ENCODE results near the gene ERP29. TPM values are rescaled to one million over a fixed set of nuclear protein-coding genes. Genes with fewer than 3 reads are reported as not detected.
"Not testable (repeated sequence)": the region's sequence is repeated elsewhere in the genome, so short reads cannot be mapped to it uniquely, and the experiment has no call there.

ERP29 gene
- total and polyA plus RNA-seq, 9 donors = 55.3 to 89.5 (median 74.1) TPM

- 86% methylated on average over 1 of the region's 2 CpGs for WGBS (ENCODE audit: insufficient coverage)
- Histone ChIP-seq H3K4me1 (ENCODE audit: control insufficient read depth, insufficient read depth, low read length) (no peaks in the 10 kb centered on the region), H3K27ac (ENCODE audit: low read length) (no peak overlapping the region), H3K9me3 (replicated peaks; ENCODE audit: control insufficient read depth, low read depth, low read length) (no peaks in the 10 kb centered on the region), H3K36me3 (ENCODE audit: control insufficient read depth, insufficient read depth, low read length) (peaks cover 40% of the 10 kb centered on the region), H3K4me3 (ENCODE audit: low read length) (no peak overlapping the region), H3K27me3 (ENCODE audit: control insufficient read depth, insufficient read depth, low read length) (no peaks in the 10 kb centered on the region)
- no peak for DNase-seq
Observed at GRCh38 chr12:112031472-112031871, 18.2 kb downstream of the ERP29 start.

DNA sequence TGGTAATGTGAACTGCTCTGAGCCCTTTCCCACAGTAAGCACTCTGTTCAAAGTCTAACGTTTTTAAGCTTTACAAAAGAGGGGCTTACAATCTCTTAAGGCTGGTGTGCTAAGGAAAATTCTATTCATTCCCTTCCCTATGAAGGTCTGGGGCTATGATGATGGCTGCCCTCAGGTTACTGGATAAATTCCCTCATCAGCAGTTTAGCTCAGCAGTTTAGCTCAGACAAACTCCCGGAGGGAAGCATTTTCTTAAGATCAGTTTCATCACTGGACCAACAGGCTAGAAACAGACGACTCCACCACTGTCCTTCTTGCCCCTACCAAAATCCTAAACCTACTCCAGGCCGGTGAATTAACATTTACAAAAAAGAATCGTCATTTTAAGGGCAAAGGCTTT is 19.1 kb downstream of the ERP29 start:
- DNase-seq = no peak
- WGBS (ENCODE audit: insufficient coverage) = no CpG with 5 or more reads among the region's 5 CpGs
- Histone ChIP-seq H3K27ac (ENCODE audit: low read length) (no peak overlapping the region), H3K4me3 (ENCODE audit: low read length) (no peak overlapping the region), H3K4me1 (ENCODE audit: control insufficient read depth, insufficient read depth, low read length) (no peaks in the 10 kb centered on the region), H3K36me3 (ENCODE audit: control insufficient read depth, insufficient read depth, low read length) (peaks cover 45% of the 10 kb centered on the region), H3K9me3 (replicated peaks; ENCODE audit: control insufficient read depth, low read depth, low read length) (no peaks in the 10 kb centered on the region), H3K27me3 (ENCODE audit: control insufficient read depth, insufficient read depth, low read length) (no peaks in the 10 kb centered on the region)

GRCh38 chr12:112035219-112035785 is 22.1 kb downstream of the ERP29 start:
- WGBS (ENCODE audit: insufficient coverage) = 80% methylated on average over 3 of the region's 4 CpGs
- no peaks in the 10 kb centered on the region for H3K4me1 ChIP-seq (ENCODE audit: control insufficient read depth, insufficient read depth, low read length)
- H3K27ac ChIP-seq (ENCODE audit: low read length) = no peak overlapping the region
- DNase-seq = no peak
- no peaks in the 10 kb centered on the region for H3K27me3 ChIP-seq (ENCODE audit: control insufficient read depth, insufficient read depth, low read length)
- H3K36me3 ChIP-seq (ENCODE audit: control insufficient read depth, insufficient read depth, low read length) = peaks cover 44% of the 10 kb centered on the region
- H3K9me3 ChIP-seq (replicated peaks; ENCODE audit: control insufficient read depth, low read depth, low read length) = no peaks in the 10 kb centered on the region
- no peak overlapping the region for H3K4me3 ChIP-seq (ENCODE audit: low read length)

DNA sequence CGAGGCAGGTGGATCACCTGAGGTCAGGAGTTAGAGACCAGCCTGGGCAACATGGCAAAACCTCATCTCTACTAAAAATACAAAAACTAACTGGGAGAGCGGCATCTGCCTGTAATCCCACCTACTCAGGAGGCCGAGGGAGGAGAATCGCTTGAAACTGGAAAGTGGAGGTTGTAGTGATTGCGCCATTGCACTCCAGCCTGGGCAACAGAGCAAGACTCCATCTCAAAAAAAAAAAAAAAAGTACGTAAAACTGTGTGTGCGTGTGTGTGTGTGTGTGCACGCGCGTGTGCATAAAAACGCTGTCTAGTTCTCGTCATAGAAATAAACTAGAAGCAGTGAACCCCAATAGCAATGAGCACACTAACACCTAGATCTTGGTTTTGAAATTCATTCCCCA is 23.4 kb downstream of the ERP29 start:
- no CpG with 5 or more reads among the region's 12 CpGs for WGBS (ENCODE audit: insufficient coverage)
- H3K4me1 ChIP-seq (ENCODE audit: control insufficient read depth, insufficient read depth, low read length); H3K9me3 ChIP-seq (replicated peaks; ENCODE audit: control insufficient read depth, low read depth, low read length); H3K4me3 ChIP-seq (ENCODE audit: low read length); H3K27me3 ChIP-seq (ENCODE audit: control insufficient read depth, insufficient read depth, low read length); H3K27ac ChIP-seq (ENCODE audit: low read length); DNase-seq: not testable (repeated sequence)
- peaks cover 40% of the 10 kb centered on the region for H3K36me3 ChIP-seq (ENCODE audit: control insufficient read depth, insufficient read depth, low read length)

DNA sequence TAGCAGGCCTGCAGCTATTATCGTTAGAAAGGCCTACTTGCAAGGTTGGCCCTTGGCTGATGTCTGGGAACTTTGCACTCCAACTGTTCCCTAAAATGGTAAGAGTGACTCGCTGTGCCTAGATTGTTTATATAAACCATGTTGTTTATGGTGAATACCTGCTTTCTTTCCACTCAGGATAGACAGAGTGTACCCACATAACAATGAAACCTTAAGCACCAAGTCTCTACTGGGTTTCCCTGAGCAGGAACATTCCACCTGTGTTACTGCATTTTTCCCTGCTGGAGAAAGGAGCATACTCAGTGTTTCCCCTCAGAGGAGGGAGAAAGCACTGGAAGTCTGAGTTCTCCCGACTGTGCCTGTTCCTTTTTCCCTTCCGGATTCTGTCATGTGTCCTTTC is 32.8 kb downstream of the ERP29 start:
- no peak for DNase-seq
- peaks cover 51% of the 10 kb centered on the region for H3K36me3 ChIP-seq (ENCODE audit: control insufficient read depth, insufficient read depth, low read length)
- H3K9me3 ChIP-seq (replicated peaks; ENCODE audit: control insufficient read depth, low read depth, low read length) = no peaks in the 10 kb centered on the region
- H3K27ac ChIP-seq (ENCODE audit: low read length) = no peak overlapping the region
- H3K4me1 ChIP-seq (ENCODE audit: control insufficient read depth, insufficient read depth, low read length) = no peaks in the 10 kb centered on the region
- 77% methylated on average over 2 of the region's 4 CpGs for WGBS (ENCODE audit: insufficient coverage)
- H3K4me3 ChIP-seq (ENCODE audit: low read length) = no peak overlapping the region
- no peaks in the 10 kb centered on the region for H3K27me3 ChIP-seq (ENCODE audit: control insufficient read depth, insufficient read depth, low read length)

GRCh38 chr12:112049351-112049750 is 36.1 kb downstream of the ERP29 start:
- 92% methylated on average over 12 of the region's 13 CpGs for WGBS (ENCODE audit: insufficient coverage)
- H3K27ac ChIP-seq (ENCODE audit: low read length) = no peak overlapping the region

DNA sequence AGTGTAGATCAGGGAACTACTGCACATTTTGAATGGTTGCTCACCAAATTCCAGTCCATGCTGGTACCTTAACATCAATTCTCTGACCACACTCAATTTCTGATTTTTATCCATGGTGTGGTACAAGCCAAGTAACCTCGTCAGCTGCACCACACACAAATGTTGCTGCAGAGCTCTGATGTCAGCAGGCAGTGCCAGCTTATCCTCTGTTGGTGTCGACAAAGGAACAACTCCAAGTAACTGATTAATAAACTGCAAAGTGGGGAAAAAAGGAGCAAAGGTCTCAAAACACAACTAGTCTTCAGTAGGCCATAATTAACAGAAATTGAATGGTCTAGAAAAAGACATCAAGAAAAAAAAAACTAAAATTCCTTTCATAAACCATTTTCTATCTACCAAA is 47.9 kb downstream of the ERP29 start:
- no peaks in the 10 kb centered on the region for H3K27me3 ChIP-seq (ENCODE audit: control insufficient read depth, insufficient read depth, low read length)
- H3K9me3 ChIP-seq (replicated peaks; ENCODE audit: control insufficient read depth, low read depth, low read length) = no peaks in the 10 kb centered on the region
- no peak overlapping the region for H3K27ac ChIP-seq (ENCODE audit: low read length)
- H3K36me3 ChIP-seq (ENCODE audit: control insufficient read depth, insufficient read depth, low read length) = peaks cover 34% of the 10 kb centered on the region
- no peak for DNase-seq
- no peak overlapping the region for H3K4me3 ChIP-seq (ENCODE audit: low read length)
- no CpG with 5 or more reads among the region's 2 CpGs for WGBS (ENCODE audit: insufficient coverage)
- H3K4me1 ChIP-seq (ENCODE audit: control insufficient read depth, insufficient read depth, low read length) = no peaks in the 10 kb centered on the region

More at GRCh38 chr12:112049351-112049750, 36.1 kb downstream of the ERP29 start:
- Histone ChIP-seq H3K4me3 (ENCODE audit: low read length) (no peak overlapping the region), H3K9me3 (replicated peaks; ENCODE audit: control insufficient read depth, low read depth, low read length) (no peaks in the 10 kb centered on the region), H3K4me1 (ENCODE audit: control insufficient read depth, insufficient read depth, low read length) (no peaks in the 10 kb centered on the region), H3K36me3 (ENCODE audit: control insufficient read depth, insufficient read depth, low read length) (peaks cover 53% of the 10 kb centered on the region), H3K27me3 (ENCODE audit: control insufficient read depth, insufficient read depth, low read length) (no peaks in the 10 kb centered on the region)
- DNase-seq = no peak

DNA sequence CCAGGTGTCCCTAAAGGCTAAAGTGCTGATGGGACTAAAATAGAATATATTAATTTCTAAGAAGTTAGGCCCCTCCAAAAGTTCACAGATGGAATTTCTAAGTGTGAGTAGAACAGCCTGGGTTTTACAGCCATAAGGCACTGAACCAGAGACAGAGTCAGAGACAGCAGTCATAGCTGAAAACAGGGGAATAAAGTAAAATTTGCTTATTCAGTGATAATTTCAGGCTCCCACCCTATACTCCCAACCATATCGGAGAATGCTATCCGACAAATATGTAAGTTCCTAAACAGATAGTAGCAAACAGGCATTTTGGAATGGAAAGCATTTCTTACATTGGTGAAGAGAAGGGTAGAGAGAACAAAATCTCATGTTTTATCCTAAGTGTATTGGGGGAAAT is 50.0 kb downstream of the ERP29 start:
- no peaks in the 10 kb centered on the region for H3K27me3 ChIP-seq (ENCODE audit: control insufficient read depth, insufficient read depth, low read length)
- no peak for DNase-seq
- no CpG with 5 or more reads among the region's 2 CpGs for WGBS (ENCODE audit: insufficient coverage)
- no peaks in the 10 kb centered on the region for H3K9me3 ChIP-seq (replicated peaks; ENCODE audit: control insufficient read depth, low read depth, low read length)
- no peak overlapping the region for H3K27ac ChIP-seq (ENCODE audit: low read length)
- H3K36me3 ChIP-seq (ENCODE audit: control insufficient read depth, insufficient read depth, low read length) = peaks cover 45% of the 10 kb centered on the region
- no peak overlapping the region for H3K4me3 ChIP-seq (ENCODE audit: low read length)
- H3K4me1 ChIP-seq (ENCODE audit: control insufficient read depth, insufficient read depth, low read length) = no peaks in the 10 kb centered on the region

- Histone ChIP-seq H3K9me3 (replicated peaks; ENCODE audit: control insufficient read depth, low read depth, low read length) (no peaks in the 10 kb centered on the region), H3K4me1 (ENCODE audit: control insufficient read depth, insufficient read depth, low read length) (no peaks in the 10 kb centered on the region), H3K27me3 (ENCODE audit: control insufficient read depth, insufficient read depth, low read length) (no peaks in the 10 kb centered on the region), H3K4me3 (ENCODE audit: low read length) (no peak overlapping the region), H3K27ac (ENCODE audit: low read length) (no peak overlapping the region), H3K36me3 (ENCODE audit: control insufficient read depth, insufficient read depth, low read length) (peaks cover 54% of the 10 kb centered on the region)
- DNase-seq = no peak
- WGBS (ENCODE audit: insufficient coverage) = 80% methylated on average over 1 of the region's 2 CpGs
Observed at GRCh38 chr12:112066566-112066965, 53.3 kb downstream of the ERP29 start.

All from muscle of leg (tissue), 11 donors.